Suppressor macrophage treated with lipopolysaccharide for 4 hours (primary cell): ENCODE measurements around the gene TFAP2E.

Experiments used
- DNase-seq: peaks from one replicate; pipeline ENCODE4 v3.0.0-alpha.2; 2020

The TFAP2E gene

GRCh38 chr1:35557611-35558373, 15.3 kb upstream of the TFAP2E start, which contains the start of gene NCDN:
TSS of gene NCDN (plus strand) at chr1:35557799. CDS start at chr1:35558191, 392 bp downstream.
- peak; percentile 98 for DNase-seq

GRCh38 chr1:35558374-35559316, 14.5 kb upstream of the TFAP2E start:
- no peak for DNase-seq

- DNase-seq = no peak
Observed at GRCh38 chr1:35559317-35559944, 13.7 kb upstream of the TFAP2E start.

- DNase-seq = no peak
Observed at GRCh38 chr1:35560256-35561225, 12.6 kb upstream of the TFAP2E start.

GRCh38 chr1:35561297-35561971, 11.7 kb upstream of the TFAP2E start:
- no peak for DNase-seq

GRCh38 chr1:35561972-35562680, 11.0 kb upstream of the TFAP2E start:
- no peak for DNase-seq

GRCh38 chr1:35563166-35563565, 9.9 kb upstream of the TFAP2E start:
- no peak for DNase-seq

- peak; percentile 82 for DNase-seq
Observed at GRCh38 chr1:35564037-35564883, 8.9 kb upstream of the TFAP2E start.

- no peak for DNase-seq
Observed at GRCh38 chr1:35564884-35565741, 8.0 kb upstream of the TFAP2E start.

GRCh38 chr1:35565742-35566133, 7.4 kb upstream of the TFAP2E start:
- DNase-seq = no peak

GRCh38 chr1:35567947-35568558, 5.1 kb upstream of the TFAP2E start:
- DNase-seq = no peak

- peak; percentile 72 for DNase-seq
Observed at GRCh38 chr1:35568975-35569395, 4.1 kb upstream of the TFAP2E start.

- no peak for DNase-seq
Observed at GRCh38 chr1:35569936-35570335, 3.2 kb upstream of the TFAP2E start.

GRCh38 chr1:35570589-35571137, 2.5 kb upstream of the TFAP2E start:
- DNase-seq = no peak

- no peak for DNase-seq
Observed at GRCh38 chr1:35571263-35571662, 1.9 kb upstream of the TFAP2E start.

- no peak for DNase-seq
Observed at GRCh38 chr1:35572296-35572695, 818 bp upstream of the TFAP2E start.

GRCh38 chr1:35574125-35574654, 1.1 kb downstream of the TFAP2E start:
- DNase-seq = no peak
